Measurements from ENCODE around the gene TRAF7.
A peak's percentile ranks its signal among the peaks of the same experiment; 100 is the strongest.
"Not testable (repeated sequence)": the region's sequence is repeated elsewhere in the genome, so short reads cannot be mapped to it uniquely, and the experiment has no call there.

Gene TRAF7

GRCh38 chr16:2115591-2115973 is 40.0 kb upstream of the TRAF7 start:
- H3K27ac ChIP-seq = no peak overlapping the region
- TF ChIP-seq CTCF (conservative IDR thresholded peaks at IDR 0.05) = no peak
- TF ChIP-seq ZFX (IDR thresholded peaks at IDR 0.05) = no peak

GRCh38 chr16:2116428-2116827 is 39.2 kb upstream of the TRAF7 start:
- H3K27ac ChIP-seq = not testable (repeated sequence)

GRCh38 chr16:2117341-2117740 is 38.2 kb upstream of the TRAF7 start:
- not testable (repeated sequence) for H3K27ac ChIP-seq

GRCh38 chr16:2117960-2118722 is 37.4 kb upstream of the TRAF7 start:
- not testable (repeated sequence) for H3K27ac ChIP-seq

GRCh38 chr16:2121325-2121724 is 34.3 kb upstream of the TRAF7 start:
- H3K27ac ChIP-seq = not testable (repeated sequence)

GRCh38 chr16:2121853-2122252 is 33.7 kb upstream of the TRAF7 start:
- TF ChIP-seq ZFX (IDR thresholded peaks at IDR 0.05) (no peak), CTCF (conservative IDR thresholded peaks at IDR 0.05) (no peak)
- H3K27ac ChIP-seq = peak overlapping the region; percentile 1; the same call in 1 of the 2 replicates

- TF ChIP-seq ZFX (IDR thresholded peaks at IDR 0.05) = no peak
- no peak for TF ChIP-seq CTCF (conservative IDR thresholded peaks at IDR 0.05)
- peak overlapping the region; percentile 1; the same call in 1 of the 2 replicates for H3K27ac ChIP-seq
Observed at GRCh38 chr16:2122429-2122828, 33.2 kb upstream of the TRAF7 start.

- H3K27ac ChIP-seq = not testable (repeated sequence)
Observed at GRCh38 chr16:2122934-2123683, 32.5 kb upstream of the TRAF7 start.

GRCh38 chr16:2123706-2124376 is 31.7 kb upstream of the TRAF7 start:
- peak overlapping the region; percentile 80 for H3K27ac ChIP-seq

- H3K27ac ChIP-seq = peak overlapping the region; percentile 80
Observed at GRCh38 chr16:2124377-2124693, 31.2 kb upstream of the TRAF7 start.

GRCh38 chr16:2124694-2125444 is 30.7 kb upstream of the TRAF7 start:
- peak overlapping the region; percentile 80 for H3K27ac ChIP-seq

- H3K27ac ChIP-seq = peak overlapping the region; percentile 80
Observed at GRCh38 chr16:2125609-2126008, 30.0 kb upstream of the TRAF7 start.

GRCh38 chr16:2126161-2126743 is 29.3 kb upstream of the TRAF7 start:
- peak overlapping the region; percentile 80 for H3K27ac ChIP-seq

GRCh38 chr16:2126928-2127556 is 28.5 kb upstream of the TRAF7 start:
- peak overlapping the region; percentile 80 for H3K27ac ChIP-seq

GRCh38 chr16:2127630-2128280 is 27.8 kb upstream of the TRAF7 start:
- peak overlapping the region; percentile 80 for H3K27ac ChIP-seq
